ENCODE data around the gene DNAJB14. TPM values are rescaled to one million over a fixed set of nuclear protein-coding genes. Genes with fewer than 3 reads are reported as not detected.

Gene DNAJB14
- total and polyA plus RNA-seq, 2 experiments from 2014 or later, result 24.9 to 27.3 TPM

- Histone ChIP-seq H3F3A (replicated peaks; ENCODE audit: low read depth) (no peaks in the 10 kb centered on the region), H3K9me2 (ENCODE audit: insufficient read depth) (no peaks in the 10 kb centered on the region), H3K4me3 (no peak overlapping the region), H3K36me3 (ENCODE audit: insufficient read depth) (no peaks in the 10 kb centered on the region), H3K27ac (ENCODE audit: low read depth) (no peak overlapping the region), H3K4me2 (no peak overlapping the region), H3K27me3 (ENCODE audit: insufficient read depth) (no peaks in the 10 kb centered on the region), H4K20me1 (replicated peaks; ENCODE audit: insufficient read depth) (no peaks in the 10 kb centered on the region), H3K4me1 (ENCODE audit: insufficient read depth) (peaks cover 8% of the 10 kb centered on the region), H3K79me2 (replicated peaks; ENCODE audit: insufficient read depth) (no peaks in the 10 kb centered on the region), H2AFZ (no peak overlapping the region)
- Mint-ChIP-seq H3K4me1 (peaks cover 10% of the 10 kb centered on the region; the same call in 2 of the 3 replicates), H3K27ac (no peak overlapping the region), H3K4me3 (no peak overlapping the region), H3K27me3 (ENCODE audit: insufficient read depth, low read depth, poor library complexity) (peaks cover 5% of the 10 kb centered on the region), H3K36me3 (ENCODE audit: low read depth) (no peaks in the 10 kb centered on the region), H3K9me3 (no peaks in the 10 kb centered on the region)
- DNase-seq (ENCODE audit: low spot score) (no peak), ATAC-seq (no peak)
- TF ChIP-seq STAT1 (IDR thresholded peaks at IDR 0.05; ENCODE audit: unreplicated experiment) (no peak), POLR2AphosphoS5 (IDR thresholded peaks at IDR 0.05; ENCODE audit: low read depth) (no peak), EZH2 (IDR thresholded peaks at IDR 0.05; ENCODE audit: low read depth, unreplicated experiment) (no peak), CREB1 (CRISPR knock-in tag; IDR thresholded peaks at IDR 0.05; ENCODE audit: low read depth) (no peak), EZH2phosphoT487 (IDR thresholded peaks at IDR 0.05; ENCODE audit: unreplicated experiment) (no peak), ZNF331 (CRISPR knock-in tag; IDR thresholded peaks at IDR 0.05; ENCODE audit: low read depth) (no peak), JUNB (IDR thresholded peaks at IDR 0.05; ENCODE audit: unreplicated experiment) (no peak), REST (IDR thresholded peaks at IDR 0.05; ENCODE audit: unreplicated experiment) (no peak)
- TF ChIP-seq, protein P1, sequence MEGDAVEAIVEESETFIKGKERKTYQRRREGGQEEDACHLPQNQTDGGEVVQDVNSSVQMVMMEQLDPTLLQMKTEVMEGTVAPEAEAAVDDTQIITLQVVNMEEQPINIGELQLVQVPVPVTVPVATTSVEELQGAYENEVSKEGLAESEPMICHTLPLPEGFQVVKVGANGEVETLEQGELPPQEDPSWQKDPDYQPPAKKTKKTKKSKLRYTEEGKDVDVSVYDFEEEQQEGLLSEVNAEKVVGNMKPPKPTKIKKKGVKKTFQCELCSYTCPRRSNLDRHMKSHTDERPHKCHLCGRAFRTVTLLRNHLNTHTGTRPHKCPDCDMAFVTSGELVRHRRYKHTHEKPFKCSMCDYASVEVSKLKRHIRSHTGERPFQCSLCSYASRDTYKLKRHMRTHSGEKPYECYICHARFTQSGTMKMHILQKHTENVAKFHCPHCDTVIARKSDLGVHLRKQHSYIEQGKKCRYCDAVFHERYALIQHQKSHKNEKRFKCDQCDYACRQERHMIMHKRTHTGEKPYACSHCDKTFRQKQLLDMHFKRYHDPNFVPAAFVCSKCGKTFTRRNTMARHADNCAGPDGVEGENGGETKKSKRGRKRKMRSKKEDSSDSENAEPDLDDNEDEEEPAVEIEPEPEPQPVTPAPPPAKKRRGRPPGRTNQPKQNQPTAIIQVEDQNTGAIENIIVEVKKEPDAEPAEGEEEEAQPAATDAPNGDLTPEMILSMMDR (conservative IDR thresholded peaks at IDR 0.05; ENCODE audit: low read depth in 2 of 2), result no peak
Observed at GRCh38 chr4:99853190-99853589, 93.2 kb downstream of the DNAJB14 start.

- H3K9me3 Mint-ChIP-seq, result no peaks in the 10 kb centered on the region
- no peak overlapping the region for H3K4me3 Mint-ChIP-seq
- H3K36me3 Mint-ChIP-seq (ENCODE audit: low read depth), result no peaks in the 10 kb centered on the region
- Histone ChIP-seq H3K27ac (ENCODE audit: low read depth) (no peak overlapping the region), H3K4me2 (no peak overlapping the region), H2AFZ (no peak overlapping the region), H3K79me2 (replicated peaks; ENCODE audit: insufficient read depth) (no peaks in the 10 kb centered on the region), H3K36me3 (ENCODE audit: insufficient read depth) (no peaks in the 10 kb centered on the region), H3K4me1 (ENCODE audit: insufficient read depth) (peaks cover 8% of the 10 kb centered on the region), H3F3A (replicated peaks; ENCODE audit: low read depth) (no peaks in the 10 kb centered on the region), H3K27me3 (ENCODE audit: insufficient read depth) (no peaks in the 10 kb centered on the region), H4K20me1 (replicated peaks; ENCODE audit: insufficient read depth) (no peaks in the 10 kb centered on the region), H3K4me3 (no peak overlapping the region), H3K9me2 (ENCODE audit: insufficient read depth) (no peaks in the 10 kb centered on the region)
- no peak overlapping the region for H3K27ac Mint-ChIP-seq
- peaks cover 10% of the 10 kb centered on the region; the same call in 2 of the 3 replicates for H3K4me1 Mint-ChIP-seq
- no peak for DNase-seq (ENCODE audit: low spot score)
- ATAC-seq, result no peak
- H3K27me3 Mint-ChIP-seq (ENCODE audit: insufficient read depth, low read depth, poor library complexity), result peaks cover 5% of the 10 kb centered on the region
- no peak for TF ChIP-seq CREB1 (CRISPR knock-in tag; IDR thresholded peaks at IDR 0.05; ENCODE audit: low read depth)
- TF ChIP-seq ZNF462 (CRISPR knock-in tag; IDR thresholded peaks at IDR 0.05), result no peak
- TF ChIP-seq JUNB (IDR thresholded peaks at IDR 0.05; ENCODE audit: unreplicated experiment), result no peak
- no peak for TF ChIP-seq EZH2 (IDR thresholded peaks at IDR 0.05; ENCODE audit: low read depth, unreplicated experiment)
Observed at GRCh38 chr4:99852199-99852749, 94.1 kb downstream of the DNAJB14 start.
